ENCODE results near the gene NPY. TPM values are rescaled to one million over a fixed set of nuclear protein-coding genes. Genes with fewer than 3 reads are reported as not detected.
"Not testable (repeated sequence)": the region's sequence is repeated elsewhere in the genome, so short reads cannot be mapped to it uniquely, and the experiment has no call there.

The NPY gene
- total and polyA plus RNA-seq, 11 donors: 0.24 TPM; not detected in 10

DNA sequence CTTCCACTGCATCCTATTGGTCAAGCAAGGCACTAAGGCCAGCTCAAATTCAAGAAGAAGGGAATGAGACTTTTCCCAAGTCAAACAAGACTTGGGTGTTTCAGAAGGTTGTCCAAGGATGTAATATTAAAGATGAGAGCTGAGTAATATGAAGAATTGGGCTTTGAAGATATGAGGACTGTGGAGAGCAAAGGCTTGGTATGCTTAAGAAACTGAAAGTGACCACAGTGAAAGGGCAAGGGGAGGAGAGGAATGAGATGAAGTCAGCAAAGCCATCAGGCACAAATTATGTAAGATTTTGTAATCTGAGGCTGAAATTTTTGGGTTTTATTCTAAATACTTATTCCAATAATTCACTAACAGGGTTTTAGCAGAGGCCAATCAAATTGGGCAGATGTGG, 38.6 kb upstream of the NPY start:
- intact Hi-C loops (cut with DNase I): no loop called here
- TF ChIP-seq, protein P1, sequence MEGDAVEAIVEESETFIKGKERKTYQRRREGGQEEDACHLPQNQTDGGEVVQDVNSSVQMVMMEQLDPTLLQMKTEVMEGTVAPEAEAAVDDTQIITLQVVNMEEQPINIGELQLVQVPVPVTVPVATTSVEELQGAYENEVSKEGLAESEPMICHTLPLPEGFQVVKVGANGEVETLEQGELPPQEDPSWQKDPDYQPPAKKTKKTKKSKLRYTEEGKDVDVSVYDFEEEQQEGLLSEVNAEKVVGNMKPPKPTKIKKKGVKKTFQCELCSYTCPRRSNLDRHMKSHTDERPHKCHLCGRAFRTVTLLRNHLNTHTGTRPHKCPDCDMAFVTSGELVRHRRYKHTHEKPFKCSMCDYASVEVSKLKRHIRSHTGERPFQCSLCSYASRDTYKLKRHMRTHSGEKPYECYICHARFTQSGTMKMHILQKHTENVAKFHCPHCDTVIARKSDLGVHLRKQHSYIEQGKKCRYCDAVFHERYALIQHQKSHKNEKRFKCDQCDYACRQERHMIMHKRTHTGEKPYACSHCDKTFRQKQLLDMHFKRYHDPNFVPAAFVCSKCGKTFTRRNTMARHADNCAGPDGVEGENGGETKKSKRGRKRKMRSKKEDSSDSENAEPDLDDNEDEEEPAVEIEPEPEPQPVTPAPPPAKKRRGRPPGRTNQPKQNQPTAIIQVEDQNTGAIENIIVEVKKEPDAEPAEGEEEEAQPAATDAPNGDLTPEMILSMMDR (IDR thresholded peaks at IDR 0.05): no peak
- TF ChIP-seq POLR2A (IDR thresholded peaks at IDR 0.05): no peak

DNA sequence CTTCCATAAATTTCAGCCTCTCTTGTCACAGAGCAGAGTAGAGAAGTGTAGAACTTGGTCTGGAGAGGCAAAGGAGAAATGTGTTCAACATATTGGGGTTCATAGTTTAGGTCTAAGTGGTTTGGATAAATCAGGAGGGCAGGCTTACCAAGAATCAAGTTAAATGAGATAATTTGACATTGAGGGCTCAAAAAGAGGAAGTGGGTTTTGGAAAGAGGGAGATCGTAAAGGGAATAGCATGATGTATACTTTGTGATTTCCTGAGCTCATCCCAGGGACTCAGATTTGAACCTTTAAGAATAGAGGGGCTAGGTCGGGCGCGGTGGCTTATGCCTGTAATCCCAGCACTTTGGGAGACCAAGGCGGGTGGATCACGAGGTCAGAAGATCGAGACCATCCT, 34.7 kb upstream of the NPY start:
- Histone ChIP-seq H3K27me3 (no peaks in the 10 kb centered on the region), H3K36me3 (no peaks in the 10 kb centered on the region), H3K9me3 (peaks cover 0 to 30% (median 16%) of the 10 kb centered on the region in 12 donors), H3K4me1 (no peaks in the 10 kb centered on the region), H3K27ac (no peak overlapping the region), H3K4me3 (no peak overlapping the region)
- WGBS, 4 donors: 81 to 91% (median 89%) methylated on average over 7 of the region's 7 CpGs
- intact Hi-C loops (cut with DNase I): no loop called here
- DNase-seq (no peak), ATAC-seq (no peak)
- TF ChIP-seq, protein P1 (IDR thresholded peaks at IDR 0.05): no peak
- TF ChIP-seq POLR2A (IDR thresholded peaks at IDR 0.05): no peak

More for the DNA sequence above, 38.6 kb upstream of the NPY start:
- ATAC-seq (no peak), DNase-seq (no peak)
- no peaks in the 10 kb centered on the region for H3K27me3 ChIP-seq
- no peaks in the 10 kb centered on the region for H3K36me3 ChIP-seq
- no peak overlapping the region for H3K27ac ChIP-seq
- H3K4me3 ChIP-seq: no peak overlapping the region
- peaks cover 0 to 5% (median 0%) of the 10 kb centered on the region in 12 donors for H3K9me3 ChIP-seq
- H3K4me1 ChIP-seq: no peaks in the 10 kb centered on the region

DNA sequence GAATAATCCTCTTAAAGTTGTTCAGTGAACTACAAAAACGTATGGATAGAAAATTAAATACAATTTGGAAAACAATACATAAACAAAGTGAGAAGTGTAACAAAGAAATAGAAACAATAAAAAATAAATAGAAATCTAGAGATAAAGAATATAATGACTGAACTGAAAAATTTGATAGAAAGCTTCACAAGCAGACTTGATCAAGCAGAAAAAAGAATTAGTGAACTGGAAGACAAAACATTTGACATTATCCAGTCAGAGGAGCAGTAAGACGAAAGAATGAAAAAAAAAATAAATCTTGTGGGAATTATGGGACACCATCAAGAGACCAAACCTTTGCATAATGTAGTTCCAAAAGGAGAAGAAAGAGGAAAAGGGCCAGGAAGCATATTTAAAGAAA, 32.4 kb upstream of the NPY start:
- intact Hi-C loops (cut with DNase I): no loop called here
- DNase-seq: no peak
- H3K27ac ChIP-seq: no peak overlapping the region
- TF ChIP-seq, protein P1 (IDR thresholded peaks at IDR 0.05): no peak
- no peak for TF ChIP-seq POLR2A (IDR thresholded peaks at IDR 0.05)
- H3K4me3 ChIP-seq: no peak overlapping the region
- H3K9me3 ChIP-seq: peaks cover 0 to 30% (median 16%) of the 10 kb centered on the region in 12 donors
- no peaks in the 10 kb centered on the region for H3K27me3 ChIP-seq
- no peaks in the 10 kb centered on the region for H3K36me3 ChIP-seq
- no peak for ATAC-seq
- 51 to 74% (median 59%) methylated on average over 2 of the region's 2 CpGs for WGBS, 4 donors
- no peaks in the 10 kb centered on the region for H3K4me1 ChIP-seq

DNA sequence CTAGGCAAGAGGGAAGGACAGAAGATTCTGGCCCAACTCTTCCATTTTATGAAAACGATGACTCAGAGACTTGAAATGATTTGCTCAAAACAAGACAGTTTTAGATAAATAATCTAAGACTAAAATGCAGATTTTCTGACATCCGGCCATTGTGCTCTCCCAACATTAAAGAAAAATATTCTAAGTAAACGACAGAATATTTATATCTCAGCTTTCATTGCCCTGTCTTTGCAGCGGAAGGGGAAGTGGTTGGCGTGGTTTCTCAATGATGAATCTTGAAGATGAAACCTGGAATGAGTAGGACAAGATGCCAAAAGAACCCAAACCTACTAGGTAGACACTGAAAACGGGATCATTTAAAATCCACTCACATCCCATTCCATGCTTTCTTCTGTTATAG, 28.9 kb upstream of the NPY start:
- no peaks in the 10 kb centered on the region for H3K4me1 ChIP-seq
- H3K4me3 ChIP-seq: no peak overlapping the region
- no peak overlapping the region for H3K27ac ChIP-seq
- peaks cover 0 to 5% (median 0%) of the 10 kb centered on the region in 9 donors for H3K27me3 ChIP-seq
- TF ChIP-seq, protein P1 (IDR thresholded peaks at IDR 0.05): no peak
- TF ChIP-seq POLR2A (IDR thresholded peaks at IDR 0.05): no peak
- 59 to 73% (median 63%) methylated on average over 6 of the region's 6 CpGs for WGBS, 4 donors
- ATAC-seq (no peak), DNase-seq (no peak)
- H3K9me3 ChIP-seq: peaks cover 0 to 27% (median 15%) of the 10 kb centered on the region in 12 donors
- intact Hi-C loops (cut with DNase I): no loop called here
- no peaks in the 10 kb centered on the region for H3K36me3 ChIP-seq

DNA sequence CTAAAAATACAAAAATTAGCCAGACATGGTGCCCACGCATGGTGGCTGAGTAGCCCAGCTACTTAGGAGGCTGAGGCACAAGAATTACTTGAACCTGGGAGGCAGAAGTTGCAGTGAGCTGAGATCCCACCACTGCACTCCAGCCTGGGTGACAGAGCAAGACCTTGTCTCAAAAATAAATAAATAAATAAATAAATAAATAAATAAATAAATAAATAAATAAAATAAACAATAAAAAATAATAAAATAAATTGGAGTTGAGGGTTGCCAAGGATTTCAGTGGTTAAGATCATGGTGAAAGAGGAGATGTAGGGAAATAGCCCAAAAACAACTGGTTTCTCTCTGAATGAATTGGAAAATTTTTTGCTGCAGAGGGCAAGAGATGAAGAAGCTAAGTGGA, 25.7 kb upstream of the NPY start:
- H3K27ac ChIP-seq; H3K4me3 ChIP-seq; intact Hi-C loops (cut with DNase I); H3K4me1 ChIP-seq; H3K27me3 ChIP-seq; ATAC-seq; DNase-seq; H3K9me3 ChIP-seq; H3K36me3 ChIP-seq: not testable (repeated sequence)
- WGBS, 4 donors: 67 to 82% (median 74%) methylated on average over 1 of the region's 1 CpG

Measured in heart left ventricle (tissue), 16 donors.